Esophagus muscularis mucosa (tissue), 4 donors: ENCODE measurements around the gene PGBD5. TPM values are rescaled to one million over a fixed set of nuclear protein-coding genes. Genes with fewer than 3 reads are reported as not detected.

Experiments
- DNase-seq: peaks from one replicate; pipeline ENCODE4 v3.0.0-alpha.2; 2017; ENCODE audit errors: extremely low spot score
- H3K27ac ChIP-seq, 4 donors: fragments of 200-600 bp; sonication (generic); replicated peaks in 1 of 4; 1 replicate in 3 of 4; 2 replicates in 1 of 4; pipeline ENCODE4 v1.5.1; 2016 to 2019; ENCODE audit warnings: mild to moderate bottlenecking in 1 of 4
- H3K27me3 ChIP-seq, 4 donors: fragments of 200-600 bp; sonication (generic); one replicate each; pipeline versions ENCODE4 v1.5.1 to v1.6.0; 2016 to 2019
- H3K36me3 ChIP-seq, 4 donors: fragments of 200-600 bp; sonication (generic); one replicate each; pipeline ENCODE4 v1.5.1; 2016 to 2019
- H3K4me1 ChIP-seq, 4 donors: fragments of 200-600 bp; sonication (generic); one replicate each; pipeline ENCODE4 v1.5.1; 2016 to 2019
- H3K4me3 ChIP-seq, 4 donors: fragments of 200-600 bp; sonication (generic); 1 replicate in 2 of 4; 2 replicates in 2 of 4; pipeline ENCODE4 v1.5.1; 2016 to 2019; ENCODE audit warnings: mild to moderate bottlenecking in 4 of 4, moderate library complexity in 1 of 4
- H3K9me3 ChIP-seq, 4 donors: fragments of 200-600 bp; sonication (generic); 1 replicate in 3 of 4; 2 replicates in 1 of 4; pipeline ENCODE4 v1.5.1; 2016 to 2019
- EP300 ChIP-seq: sonication (generic); formaldehyde crosslinking; IDR thresholded peaks from one replicate; pipeline ENCODE4 v1.6.1; 2017; ENCODE audit warnings: antibody characterized with exemption
- POLR2A ChIP-seq: fragments of 450-650 bp; IDR thresholded peaks from one replicate; pipeline ENCODE4 v1.6.1; 2017; ENCODE audit warnings: antibody characterized with exemption, moderate library complexity, mild to moderate bottlenecking, low read depth
- POLR2AphosphoS5 ChIP-seq, 2 donors: sonication (generic); formaldehyde crosslinking; IDR thresholded peaks; one replicate each; pipeline ENCODE4 v1.6.1; 2017; ENCODE audit warnings: antibody characterized with exemption in 2 of 2
- whole genome bisulfite sequencing: methylation state at CpG from one replicate; pipeline ENCODE4 v1.1.5; 2018; 5-methylcytosine and 5-hydroxymethylcytosine counted together
- intact Hi-C: fragments of 100-400 bp; cut with DNase I; formaldehyde crosslinking; loops from one replicate; pipeline ENCODE4 v1.15.1; 2023
- total RNA-seq, 4 donors: library from RNA; depleted of rRNA; stranded (reverse); fragments of >200 nt; gene quantifications; one replicate each; pipeline versions ENCODE4 v1.1.0 to v1.2.1, GENCODE V29; 2016
- TF ChIP-seq, protein P1 (sequence below), 3 experiments: fragments of 200-600 bp in 2 of 3; fragments of 450-650 bp in 1 of 3; sonication (generic) in 2 of 3; IDR thresholded peaks; one replicate each; pipeline ENCODE4 v1.5.1; 2017 to 2019; ENCODE audit warnings: antibody characterized with exemption in 3 of 3, mild to moderate bottlenecking in 2 of 3, moderate library complexity in 1 of 3

Gene PGBD5
- total RNA-seq, 4 donors from 2014 or later = 0.19 to 1.2 (median 0.62) TPM

DNA sequence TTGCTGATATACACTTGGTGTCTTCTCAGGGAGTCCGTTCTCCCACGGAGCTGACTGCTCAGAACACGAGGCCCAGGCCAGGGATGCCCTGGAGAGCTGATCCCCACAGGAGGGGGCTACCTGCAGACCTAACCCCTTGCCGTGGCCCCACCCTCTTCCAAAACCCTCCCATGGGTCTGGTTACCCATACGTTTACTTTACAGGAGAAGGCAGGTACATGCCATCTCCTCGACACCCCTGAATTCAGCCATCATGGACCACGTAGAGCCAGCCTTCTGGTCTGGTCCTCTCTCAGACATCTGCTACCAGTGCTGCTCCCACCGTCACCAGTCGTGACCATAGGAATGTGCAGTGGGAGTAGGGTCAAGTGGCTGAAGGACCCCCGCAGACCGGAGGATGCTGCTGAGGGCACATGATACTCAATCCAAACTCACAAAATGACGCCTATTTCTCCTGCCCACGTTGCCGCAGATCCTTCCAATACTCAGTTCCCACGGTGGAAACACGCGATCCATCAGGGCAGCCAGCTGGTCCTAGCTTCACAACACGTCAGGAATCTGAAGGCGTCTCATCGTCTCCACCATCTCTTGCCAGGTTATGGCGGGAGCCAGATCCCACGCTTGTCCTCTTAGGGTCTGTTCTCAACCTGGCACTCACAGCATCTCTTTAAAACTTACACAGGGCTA is 26.7 kb downstream of the PGBD5 start:
- H3K9me3 ChIP-seq = no peaks in the 10 kb centered on the region
- H3K4me1 ChIP-seq = no peaks in the 10 kb centered on the region
- peaks cover 0 to 61% (median 0%) of the 10 kb centered on the region in 4 donors for H3K27me3 ChIP-seq
- no peak for TF ChIP-seq POLR2AphosphoS5 (IDR thresholded peaks at IDR 0.05)
- TF ChIP-seq, protein P1, sequence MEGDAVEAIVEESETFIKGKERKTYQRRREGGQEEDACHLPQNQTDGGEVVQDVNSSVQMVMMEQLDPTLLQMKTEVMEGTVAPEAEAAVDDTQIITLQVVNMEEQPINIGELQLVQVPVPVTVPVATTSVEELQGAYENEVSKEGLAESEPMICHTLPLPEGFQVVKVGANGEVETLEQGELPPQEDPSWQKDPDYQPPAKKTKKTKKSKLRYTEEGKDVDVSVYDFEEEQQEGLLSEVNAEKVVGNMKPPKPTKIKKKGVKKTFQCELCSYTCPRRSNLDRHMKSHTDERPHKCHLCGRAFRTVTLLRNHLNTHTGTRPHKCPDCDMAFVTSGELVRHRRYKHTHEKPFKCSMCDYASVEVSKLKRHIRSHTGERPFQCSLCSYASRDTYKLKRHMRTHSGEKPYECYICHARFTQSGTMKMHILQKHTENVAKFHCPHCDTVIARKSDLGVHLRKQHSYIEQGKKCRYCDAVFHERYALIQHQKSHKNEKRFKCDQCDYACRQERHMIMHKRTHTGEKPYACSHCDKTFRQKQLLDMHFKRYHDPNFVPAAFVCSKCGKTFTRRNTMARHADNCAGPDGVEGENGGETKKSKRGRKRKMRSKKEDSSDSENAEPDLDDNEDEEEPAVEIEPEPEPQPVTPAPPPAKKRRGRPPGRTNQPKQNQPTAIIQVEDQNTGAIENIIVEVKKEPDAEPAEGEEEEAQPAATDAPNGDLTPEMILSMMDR (IDR thresholded peaks at IDR 0.05) = no peak
- no peak for TF ChIP-seq POLR2A
- no peak for TF ChIP-seq EP300
- no peak for DNase-seq
- H3K4me3 ChIP-seq = no peak overlapping the region
- 88% methylated on average over 16 of the region's 22 CpGs for WGBS
- H3K27ac ChIP-seq = no peak overlapping the region
- H3K36me3 ChIP-seq = no peaks in the 10 kb centered on the region
- intact Hi-C loops = no loop called here

DNA sequence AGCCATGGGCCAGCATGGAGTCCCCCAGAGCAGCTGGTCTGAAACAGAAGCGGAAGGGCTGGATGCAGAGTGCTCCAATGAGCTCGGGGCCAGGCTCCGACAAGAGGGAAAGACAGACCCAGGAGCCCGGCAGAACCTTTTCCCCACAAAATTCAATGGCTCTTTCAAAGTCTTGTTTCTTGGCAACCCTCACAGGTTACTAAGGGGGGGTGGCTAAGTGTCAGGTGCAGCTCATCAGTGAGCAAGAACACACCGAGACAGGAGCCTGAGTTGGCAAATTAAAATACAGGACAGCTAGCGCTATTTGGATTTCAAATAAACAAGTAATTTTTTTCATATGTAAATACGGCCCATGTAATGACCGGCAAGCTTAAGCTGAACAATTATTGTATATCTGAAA is 27.3 kb downstream of the PGBD5 start:
- DNase-seq = no peak
- Histone ChIP-seq H3K4me3 (no peak overlapping the region), H3K9me3 (no peaks in the 10 kb centered on the region), H3K4me1 (no peaks in the 10 kb centered on the region), H3K36me3 (no peaks in the 10 kb centered on the region), H3K27ac (no peak overlapping the region), H3K27me3 (peaks cover 0 to 64% (median 0%) of the 10 kb centered on the region in 4 donors)
- intact Hi-C loops = no loop called here
- TF ChIP-seq EP300 (no peak), POLR2A (no peak), POLR2AphosphoS5 (IDR thresholded peaks at IDR 0.05) (no peak)
- TF ChIP-seq, protein P1 (IDR thresholded peaks at IDR 0.05) = no peak
- WGBS = 80% methylated on average over 8 of the region's 8 CpGs

DNA sequence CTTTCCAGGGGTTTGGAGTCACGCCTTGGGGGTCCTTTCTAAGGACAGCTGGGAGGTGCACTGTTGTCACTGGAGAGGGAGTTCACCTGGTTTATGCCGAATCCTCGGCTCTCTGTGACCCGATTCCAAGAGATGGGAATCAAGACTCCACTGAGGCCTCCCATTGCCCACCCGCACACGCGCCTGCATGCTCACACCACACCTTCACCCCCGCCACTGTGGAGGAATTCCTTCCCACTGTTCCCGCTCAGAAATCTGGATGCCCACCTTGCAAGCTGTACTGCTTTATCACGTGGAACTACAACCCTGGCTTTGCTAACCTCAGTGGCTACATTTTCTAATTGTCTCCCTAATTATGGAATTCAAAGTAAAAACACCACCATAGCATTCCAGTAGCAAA is 29.2 kb downstream of the PGBD5 start:
- Histone ChIP-seq H3K4me3 (no peak overlapping the region), H3K4me1 (no peaks in the 10 kb centered on the region), H3K36me3 (no peaks in the 10 kb centered on the region), H3K9me3 (peaks cover 0 to 5% (median 0%) of the 10 kb centered on the region in 4 donors), H3K27ac (no peak overlapping the region), H3K27me3 (peaks cover 0 to 61% (median 0%) of the 10 kb centered on the region in 4 donors)
- intact Hi-C loops = no loop called here
- TF ChIP-seq POLR2AphosphoS5 (IDR thresholded peaks at IDR 0.05) (no peak), EP300 (no peak), POLR2A (no peak)
- TF ChIP-seq, protein P1 (IDR thresholded peaks at IDR 0.05) = no peak
- 95% methylated on average over 10 of the region's 10 CpGs for WGBS
- no peak for DNase-seq

DNA sequence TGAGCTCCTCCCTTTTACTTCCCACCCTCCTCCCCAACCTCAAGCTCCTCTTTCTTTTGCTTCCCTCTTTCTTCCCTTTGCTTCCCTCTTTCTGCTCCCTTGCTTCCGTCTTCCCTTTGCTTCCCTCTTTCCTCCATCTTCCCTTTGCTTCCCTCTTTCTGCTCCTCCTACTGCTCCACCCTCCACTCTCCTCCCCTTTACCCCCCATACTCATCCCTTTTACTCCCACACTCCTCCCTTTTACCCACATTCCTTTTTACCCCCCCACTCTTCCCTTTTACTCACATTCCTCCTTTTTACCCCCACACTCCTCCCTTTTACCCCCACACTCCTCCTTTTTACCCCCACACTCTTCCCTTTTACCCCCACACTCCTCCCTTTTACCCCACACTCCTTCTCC is 30.2 kb downstream of the PGBD5 start:
- Histone ChIP-seq H3K36me3 (no peaks in the 10 kb centered on the region), H3K27me3 (peaks cover 0 to 61% (median 0%) of the 10 kb centered on the region in 4 donors), H3K4me3 (no peak overlapping the region), H3K4me1 (no peaks in the 10 kb centered on the region), H3K9me3 (peaks cover 0 to 5% (median 0%) of the 10 kb centered on the region in 4 donors), H3K27ac (no peak overlapping the region)
- DNase-seq = no peak
- 78% methylated on average over 1 of the region's 1 CpG for WGBS
- intact Hi-C loops = no loop called here
- TF ChIP-seq POLR2A (no peak), POLR2AphosphoS5 (IDR thresholded peaks at IDR 0.05) (no peak), EP300 (no peak)
- TF ChIP-seq, protein P1 (IDR thresholded peaks at IDR 0.05) = no peak
